Measurements from ENCODE around the gene AKR1C1.
"Not testable (repeated sequence)": the region's sequence is repeated elsewhere in the genome, so short reads cannot be mapped to it uniquely, and the experiment has no call there.

The AKR1C1 gene

DNA sequence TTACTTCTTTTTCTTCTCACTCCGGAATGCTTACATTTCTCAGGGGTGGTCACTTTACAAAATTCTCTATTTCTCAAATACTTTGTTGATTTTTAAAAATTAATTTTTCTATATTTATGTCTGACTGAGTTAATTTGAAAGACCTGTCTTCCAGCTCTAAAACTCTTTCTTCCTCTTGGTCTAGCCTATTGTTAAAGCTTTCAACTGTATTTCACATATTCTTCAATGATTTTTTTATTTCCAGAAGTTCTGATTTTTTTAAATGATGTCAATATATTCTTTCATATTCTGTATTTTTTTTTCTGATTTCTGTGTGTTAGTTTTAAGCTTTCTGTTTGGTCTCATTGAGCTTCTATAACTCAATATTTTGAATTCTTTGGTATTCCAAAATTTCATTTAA lies 67.8 kb downstream of the AKR1C1 start:
- TF ChIP-seq PAX5 (IDR thresholded peaks at IDR 0.05; ENCODE audit: insufficient read depth, low read length, severe bottlenecking) (no peak), SPI1 (IDR thresholded peaks at IDR 0.05; ENCODE audit: low read depth, low read length) (no peak), POLR2AphosphoS5 (IDR thresholded peaks at IDR 0.05; ENCODE audit: low read depth, low read length) (no peak), POLR2A (IDR thresholded peaks at IDR 0.05; ENCODE audit: low read depth, low read length) (no peak), POU2F2 (IDR thresholded peaks at IDR 0.05; ENCODE audit: low read depth, low read length) (no peak), TAF1 (IDR thresholded peaks at IDR 0.05; ENCODE audit: low read depth, low read length) (no peak)
- DNase-seq (ENCODE audit: insufficient read length, low spot score) = no peak
- FAIRE-seq = no peak

DNA sequence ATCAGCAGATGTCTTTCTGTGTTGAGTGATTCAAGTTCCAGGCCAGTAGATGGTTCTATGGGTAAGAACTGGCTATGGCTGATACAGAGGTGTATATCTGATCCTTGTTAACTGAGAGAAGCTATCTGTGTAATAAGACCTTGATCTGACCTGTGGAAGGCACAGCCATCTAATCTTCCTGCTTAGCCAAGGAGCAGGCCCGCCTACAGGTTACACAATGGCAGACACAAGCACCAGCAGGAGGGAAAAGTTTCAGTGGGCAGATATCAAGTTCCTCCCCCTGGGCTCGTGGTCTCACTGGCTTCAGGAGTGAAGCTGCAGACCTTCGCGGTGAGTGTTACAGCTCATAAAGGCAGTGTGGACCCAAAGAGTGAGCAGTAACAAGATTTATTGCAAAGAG lies 68.4 kb downstream of the AKR1C1 start:
- FAIRE-seq = not testable (repeated sequence)

GRCh38 chr10:5032444-5032843 lies 69.2 kb downstream of the AKR1C1 start:
- not testable (repeated sequence) for DNase-seq (ENCODE audit: insufficient read length, low spot score); FAIRE-seq

More for the DNA sequence above, 68.4 kb downstream of the AKR1C1 start:
- not testable (repeated sequence) for DNase-seq (ENCODE audit: insufficient read length, low spot score)

All from GM12891 (cell line).